ENCODE results near the gene LRTM2. TPM values are rescaled to one million over a fixed set of nuclear protein-coding genes. Genes with fewer than 3 reads are reported as not detected.

Gene LRTM2
- polyA plus RNA-seq, 2 donors, result not detected

- WGBS, 2 donors, result 86 to 89% methylated on average over 24 of the region's 24 CpGs
- H3K27ac ChIP-seq (ENCODE audit: low read depth in 2 of 2, low read length in 1 of 2), result no peak overlapping the region
These were observed 50.9 kb downstream of the LRTM2 start for GRCh38 chr12:1870998-1871917.

DNA sequence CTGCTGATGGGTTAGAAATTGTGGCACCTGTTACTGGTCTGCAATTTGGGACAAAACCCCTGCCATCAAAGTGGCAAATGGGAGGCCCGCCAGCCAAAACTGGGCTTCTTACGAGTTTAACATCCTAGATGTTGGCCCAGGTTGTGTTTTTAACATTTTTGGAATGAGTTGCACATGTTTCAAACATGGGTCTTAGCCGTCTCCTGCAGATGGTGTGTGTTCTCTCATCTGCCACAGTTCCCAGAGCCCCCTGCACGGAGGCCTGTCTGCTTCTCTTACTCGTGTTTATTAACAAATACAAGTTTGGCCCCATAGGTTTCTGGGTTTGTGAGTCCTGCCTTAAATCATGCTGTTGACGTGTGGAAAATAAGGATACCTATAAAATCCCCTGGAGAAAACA, 51.6 kb downstream of the LRTM2 start:
- Histone ChIP-seq H3K27me3 (ENCODE audit: control insufficient read depth in 1 of 2, insufficient read depth in 2 of 2, low read length in 2 of 2) (no peaks in the 10 kb centered on the region), H3K4me1 (ENCODE audit: control insufficient read depth in 2 of 2, insufficient read depth in 2 of 2, low read length in 1 of 2) (no peaks in the 10 kb centered on the region), H3K9me3 (ENCODE audit: control insufficient read depth in 2 of 2, insufficient read depth in 1 of 2, low read depth in 1 of 2, low read length in 1 of 2) (peaks cover 0 to 12% of the 10 kb centered on the region in 2 donors), H3K27ac (ENCODE audit: low read depth in 2 of 2, low read length in 1 of 2) (no peak overlapping the region), H3K4me3 (ENCODE audit: low read depth in 1 of 2, low read length in 2 of 2) (no peak overlapping the region), H3K36me3 (ENCODE audit: control insufficient read depth in 2 of 2, insufficient read depth in 2 of 2, low read length in 1 of 2) (no peaks in the 10 kb centered on the region)
- WGBS, 2 donors, result 78 to 86% methylated on average over 6 of the region's 6 CpGs

More at GRCh38 chr12:1870998-1871917, 50.9 kb downstream of the LRTM2 start:
- Histone ChIP-seq H3K9me3 (ENCODE audit: control insufficient read depth in 2 of 2, insufficient read depth in 1 of 2, low read depth in 1 of 2, low read length in 1 of 2) (peaks cover 0 to 12% of the 10 kb centered on the region in 2 donors), H3K4me3 (ENCODE audit: low read depth in 1 of 2, low read length in 2 of 2) (no peak overlapping the region), H3K27me3 (ENCODE audit: control insufficient read depth in 1 of 2, insufficient read depth in 2 of 2, low read length in 2 of 2) (no peaks in the 10 kb centered on the region), H3K4me1 (ENCODE audit: control insufficient read depth in 2 of 2, insufficient read depth in 2 of 2, low read length in 1 of 2) (no peaks in the 10 kb centered on the region), H3K36me3 (ENCODE audit: control insufficient read depth in 2 of 2, insufficient read depth in 2 of 2, low read length in 1 of 2) (no peaks in the 10 kb centered on the region)

- Histone ChIP-seq H3K4me1 (ENCODE audit: control insufficient read depth in 2 of 2, insufficient read depth in 2 of 2, low read length in 1 of 2) (no peaks in the 10 kb centered on the region), H3K36me3 (ENCODE audit: control insufficient read depth in 2 of 2, insufficient read depth in 2 of 2, low read length in 1 of 2) (no peaks in the 10 kb centered on the region), H3K27ac (ENCODE audit: low read depth in 2 of 2, low read length in 1 of 2) (no peak overlapping the region), H3K9me3 (ENCODE audit: control insufficient read depth in 2 of 2, insufficient read depth in 1 of 2, low read depth in 1 of 2, low read length in 1 of 2) (peaks cover 0 to 12% of the 10 kb centered on the region in 2 donors), H3K4me3 (ENCODE audit: low read depth in 1 of 2, low read length in 2 of 2) (no peak overlapping the region), H3K27me3 (ENCODE audit: control insufficient read depth in 1 of 2, insufficient read depth in 2 of 2, low read length in 2 of 2) (no peaks in the 10 kb centered on the region)
- 87 to 88% methylated on average over 7 of the region's 7 CpGs for WGBS, 2 donors
These were observed 52.1 kb downstream of the LRTM2 start for GRCh38 chr12:1872448-1872847.

DNA sequence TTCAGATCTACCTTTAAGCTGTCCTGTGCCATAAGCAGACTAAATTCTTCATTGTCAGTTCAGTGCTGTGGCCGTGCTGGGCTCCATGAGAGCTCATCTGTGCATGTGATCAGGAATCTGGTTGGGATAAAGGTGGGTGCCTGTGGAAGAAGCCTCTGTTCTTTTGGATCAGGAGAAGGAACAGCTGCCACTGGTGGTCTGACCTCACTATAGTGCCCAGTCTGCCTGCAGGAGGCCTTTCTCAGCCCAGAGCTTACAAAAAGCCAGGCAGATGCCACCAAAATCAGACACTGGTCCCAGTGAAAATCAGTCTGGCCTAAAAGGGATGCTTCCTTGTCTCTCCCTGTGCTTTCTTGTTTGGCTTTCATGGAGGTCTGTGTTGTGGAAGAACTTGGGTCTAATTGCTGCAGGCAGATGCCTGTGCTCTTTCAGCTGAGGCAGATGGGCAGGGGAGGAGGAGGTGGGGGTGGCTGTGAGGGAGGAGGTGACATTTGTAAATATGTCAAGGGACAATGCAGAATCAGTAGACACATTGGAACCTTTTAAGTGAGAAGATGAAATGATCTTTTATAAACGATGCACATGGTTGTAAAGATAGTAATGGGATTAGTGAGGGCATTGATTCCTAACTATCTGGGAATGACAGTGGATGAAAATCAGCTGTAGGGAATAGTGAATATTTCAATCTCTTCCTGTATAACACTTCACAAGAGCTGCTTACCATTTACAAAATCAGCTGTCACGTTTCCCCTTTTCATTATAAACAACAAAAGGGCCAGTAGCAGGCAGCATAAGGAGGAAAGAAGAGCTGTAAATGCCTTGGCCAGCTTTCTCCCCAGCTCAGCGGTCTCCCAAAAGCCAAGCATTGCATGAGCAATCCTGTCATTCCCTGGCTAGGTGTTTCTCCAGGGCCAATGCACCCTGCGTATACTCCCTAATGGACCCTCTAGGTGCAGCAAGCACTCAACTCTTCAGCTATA, 53.5 kb downstream of the LRTM2 start:
- Histone ChIP-seq H3K27ac (ENCODE audit: low read depth in 2 of 2, low read length in 1 of 2) (no peak overlapping the region), H3K36me3 (ENCODE audit: control insufficient read depth in 2 of 2, insufficient read depth in 2 of 2, low read length in 1 of 2) (no peaks in the 10 kb centered on the region), H3K4me3 (ENCODE audit: low read depth in 1 of 2, low read length in 2 of 2) (no peak overlapping the region), H3K9me3 (ENCODE audit: control insufficient read depth in 2 of 2, insufficient read depth in 1 of 2, low read depth in 1 of 2, low read length in 1 of 2) (peaks cover 0 to 12% of the 10 kb centered on the region in 2 donors), H3K4me1 (ENCODE audit: control insufficient read depth in 2 of 2, insufficient read depth in 2 of 2, low read length in 1 of 2) (no peaks in the 10 kb centered on the region), H3K27me3 (ENCODE audit: control insufficient read depth in 1 of 2, insufficient read depth in 2 of 2, low read length in 2 of 2) (no peaks in the 10 kb centered on the region)
- WGBS, 2 donors, result 62 to 68% methylated on average over 5 of the region's 5 CpGs

- Histone ChIP-seq H3K4me1 (ENCODE audit: control insufficient read depth in 2 of 2, insufficient read depth in 2 of 2, low read length in 1 of 2) (no peaks in the 10 kb centered on the region), H3K27ac (ENCODE audit: low read depth in 2 of 2, low read length in 1 of 2) (no peak overlapping the region), H3K27me3 (ENCODE audit: control insufficient read depth in 1 of 2, insufficient read depth in 2 of 2, low read length in 2 of 2) (no peaks in the 10 kb centered on the region), H3K4me3 (ENCODE audit: low read depth in 1 of 2, low read length in 2 of 2) (no peak overlapping the region), H3K36me3 (ENCODE audit: control insufficient read depth in 2 of 2, insufficient read depth in 2 of 2, low read length in 1 of 2) (no peaks in the 10 kb centered on the region), H3K9me3 (ENCODE audit: control insufficient read depth in 2 of 2, insufficient read depth in 1 of 2, low read depth in 1 of 2, low read length in 1 of 2) (peaks cover 0 to 8% of the 10 kb centered on the region in 2 donors)
- WGBS, 2 donors, result 70 to 75% methylated on average over 6 of the region's 6 CpGs
These were observed 55.2 kb downstream of the LRTM2 start for GRCh38 chr12:1875608-1876007.

- no peak overlapping the region for H3K4me3 ChIP-seq (ENCODE audit: low read depth in 1 of 2, low read length in 2 of 2)
- no peaks in the 10 kb centered on the region for H3K4me1 ChIP-seq (ENCODE audit: control insufficient read depth in 2 of 2, insufficient read depth in 2 of 2, low read length in 1 of 2)
- WGBS, 2 donors, result 72 to 82% methylated on average over 3 of the region's 3 CpGs
- no peaks in the 10 kb centered on the region for H3K27me3 ChIP-seq (ENCODE audit: control insufficient read depth in 1 of 2, insufficient read depth in 2 of 2, low read length in 2 of 2)
- H3K9me3 ChIP-seq (ENCODE audit: control insufficient read depth in 2 of 2, insufficient read depth in 1 of 2, low read depth in 1 of 2, low read length in 1 of 2), result peaks cover 0 to 5% of the 10 kb centered on the region in 2 donors
- H3K36me3 ChIP-seq (ENCODE audit: control insufficient read depth in 2 of 2, insufficient read depth in 2 of 2, low read length in 1 of 2), result no peaks in the 10 kb centered on the region
- no peak overlapping the region for H3K27ac ChIP-seq (ENCODE audit: low read depth in 2 of 2, low read length in 1 of 2)
These were observed 55.7 kb downstream of the LRTM2 start for GRCh38 chr12:1876086-1876485.

DNA sequence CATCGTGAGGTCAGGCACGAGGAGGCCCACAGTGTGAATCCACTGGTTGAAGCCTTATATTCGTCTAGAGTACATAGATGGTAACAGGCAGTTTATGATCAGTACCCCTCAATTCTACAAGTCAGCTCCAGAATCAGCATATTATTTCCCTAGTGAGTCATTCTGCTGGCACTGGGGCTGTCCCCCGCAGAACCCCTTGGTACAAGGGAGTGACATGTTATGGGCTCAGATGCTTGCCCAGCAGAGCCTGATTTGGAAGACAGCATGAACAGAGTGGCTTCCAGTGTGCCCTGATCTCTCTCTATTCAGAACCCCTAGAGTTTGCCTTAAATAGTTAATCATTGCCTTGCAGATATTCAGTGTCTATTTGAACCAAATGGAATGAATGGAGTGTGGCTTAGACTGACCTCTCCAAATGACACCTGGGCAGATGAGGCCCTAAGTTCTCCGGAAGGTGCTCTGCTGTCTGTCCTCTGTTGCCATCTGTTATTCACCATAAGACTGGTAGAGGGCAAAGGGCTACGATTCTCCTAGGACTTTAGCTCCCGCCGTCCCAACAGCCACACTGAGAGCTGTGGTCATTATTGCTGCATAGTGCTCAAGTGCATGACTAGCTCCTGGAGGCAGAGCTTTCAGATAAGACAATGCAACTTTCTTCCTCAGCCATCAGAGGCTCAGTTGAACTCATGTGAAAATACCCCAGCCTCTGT, 57.0 kb downstream of the LRTM2 start:
- H3K27ac ChIP-seq (ENCODE audit: low read depth in 2 of 2, low read length in 1 of 2), result no peak overlapping the region
- 84 to 86% methylated on average over 8 of the region's 8 CpGs for WGBS, 2 donors
- H3K36me3 ChIP-seq (ENCODE audit: control insufficient read depth in 2 of 2, insufficient read depth in 2 of 2, low read length in 1 of 2), result no peaks in the 10 kb centered on the region
- no peaks in the 10 kb centered on the region for H3K4me1 ChIP-seq (ENCODE audit: control insufficient read depth in 2 of 2, insufficient read depth in 2 of 2, low read length in 1 of 2)
- no peak overlapping the region for H3K4me3 ChIP-seq (ENCODE audit: low read depth in 1 of 2, low read length in 2 of 2)
- H3K9me3 ChIP-seq (ENCODE audit: control insufficient read depth in 2 of 2, insufficient read depth in 1 of 2, low read depth in 1 of 2, low read length in 1 of 2), result no peaks in the 10 kb centered on the region
- no peaks in the 10 kb centered on the region for H3K27me3 ChIP-seq (ENCODE audit: control insufficient read depth in 1 of 2, insufficient read depth in 2 of 2, low read length in 2 of 2)

GRCh38 chr12:1878214-1878613, 57.8 kb downstream of the LRTM2 start:
- Histone ChIP-seq H3K27me3 (ENCODE audit: control insufficient read depth in 1 of 2, insufficient read depth in 2 of 2, low read length in 2 of 2) (no peaks in the 10 kb centered on the region), H3K4me1 (ENCODE audit: control insufficient read depth in 2 of 2, insufficient read depth in 2 of 2, low read length in 1 of 2) (no peaks in the 10 kb centered on the region), H3K27ac (ENCODE audit: low read depth in 2 of 2, low read length in 1 of 2) (no peak overlapping the region), H3K36me3 (ENCODE audit: control insufficient read depth in 2 of 2, insufficient read depth in 2 of 2, low read length in 1 of 2) (no peaks in the 10 kb centered on the region), H3K4me3 (ENCODE audit: low read depth in 1 of 2, low read length in 2 of 2) (no peak overlapping the region), H3K9me3 (ENCODE audit: control insufficient read depth in 2 of 2, insufficient read depth in 1 of 2, low read depth in 1 of 2, low read length in 1 of 2) (no peaks in the 10 kb centered on the region)
- 89 to 90% methylated on average over 10 of the region's 10 CpGs for WGBS, 2 donors

DNA sequence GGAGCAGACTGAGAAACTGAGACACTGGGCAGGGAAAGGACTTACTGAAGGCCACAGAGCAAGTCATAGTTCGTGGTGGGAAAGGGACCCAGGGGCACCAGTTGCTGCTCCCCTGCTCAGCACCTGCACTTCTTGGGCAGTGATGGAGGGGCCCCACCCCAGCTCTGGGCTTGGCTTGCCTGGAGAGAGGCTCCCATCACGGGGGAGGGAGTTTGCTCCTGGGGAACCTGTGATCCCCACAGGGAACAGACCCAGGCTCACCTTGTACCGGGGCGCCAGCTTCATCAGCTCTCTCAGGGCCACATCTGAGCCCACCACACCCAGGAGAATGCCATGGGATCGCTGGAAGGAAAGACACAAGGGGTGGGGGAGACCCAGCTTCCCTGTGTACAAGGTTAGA, 58.3 kb downstream of the LRTM2 start:
- no peaks in the 10 kb centered on the region for H3K4me1 ChIP-seq (ENCODE audit: control insufficient read depth in 2 of 2, insufficient read depth in 2 of 2, low read length in 1 of 2)
- H3K27ac ChIP-seq (ENCODE audit: low read depth in 2 of 2, low read length in 1 of 2), result no peak overlapping the region
- no peaks in the 10 kb centered on the region for H3K36me3 ChIP-seq (ENCODE audit: control insufficient read depth in 2 of 2, insufficient read depth in 2 of 2, low read length in 1 of 2)
- H3K4me3 ChIP-seq (ENCODE audit: low read depth in 1 of 2, low read length in 2 of 2), result no peak overlapping the region
- no peaks in the 10 kb centered on the region for H3K9me3 ChIP-seq (ENCODE audit: control insufficient read depth in 2 of 2, insufficient read depth in 1 of 2, low read depth in 1 of 2, low read length in 1 of 2)
- H3K27me3 ChIP-seq (ENCODE audit: control insufficient read depth in 1 of 2, insufficient read depth in 2 of 2, low read length in 2 of 2), result no peaks in the 10 kb centered on the region
- WGBS, 2 donors, result 73 to 76% methylated on average over 5 of the region's 5 CpGs

Measured in esophagus (tissue), 2 donors.